Esophagus mucosa (tissue), 1 donor: ENCODE results near the gene CMBL. TPM values are rescaled to one million over a fixed set of nuclear protein-coding genes. Genes with fewer than 3 reads are reported as not detected.
"Not testable (repeated sequence)": the region's sequence is repeated elsewhere in the genome, so short reads cannot be mapped to it uniquely, and the experiment has no call there.

Experiments used
- ATAC-seq: fragments of 200-7000 bp; cut with Tn5 transposase; one replicate; pipeline ENCODE4 v1.9.1; 2020
- total RNA-seq: library from RNA; stranded (reverse); gene quantifications from one replicate; pipeline ENCODE4 v1.2.4, GENCODE V29; 2023
- donor health status: DM: yes; HTN: yes; CAD: no.

Gene CMBL
- 4.5 TPM for total RNA-seq

DNA sequence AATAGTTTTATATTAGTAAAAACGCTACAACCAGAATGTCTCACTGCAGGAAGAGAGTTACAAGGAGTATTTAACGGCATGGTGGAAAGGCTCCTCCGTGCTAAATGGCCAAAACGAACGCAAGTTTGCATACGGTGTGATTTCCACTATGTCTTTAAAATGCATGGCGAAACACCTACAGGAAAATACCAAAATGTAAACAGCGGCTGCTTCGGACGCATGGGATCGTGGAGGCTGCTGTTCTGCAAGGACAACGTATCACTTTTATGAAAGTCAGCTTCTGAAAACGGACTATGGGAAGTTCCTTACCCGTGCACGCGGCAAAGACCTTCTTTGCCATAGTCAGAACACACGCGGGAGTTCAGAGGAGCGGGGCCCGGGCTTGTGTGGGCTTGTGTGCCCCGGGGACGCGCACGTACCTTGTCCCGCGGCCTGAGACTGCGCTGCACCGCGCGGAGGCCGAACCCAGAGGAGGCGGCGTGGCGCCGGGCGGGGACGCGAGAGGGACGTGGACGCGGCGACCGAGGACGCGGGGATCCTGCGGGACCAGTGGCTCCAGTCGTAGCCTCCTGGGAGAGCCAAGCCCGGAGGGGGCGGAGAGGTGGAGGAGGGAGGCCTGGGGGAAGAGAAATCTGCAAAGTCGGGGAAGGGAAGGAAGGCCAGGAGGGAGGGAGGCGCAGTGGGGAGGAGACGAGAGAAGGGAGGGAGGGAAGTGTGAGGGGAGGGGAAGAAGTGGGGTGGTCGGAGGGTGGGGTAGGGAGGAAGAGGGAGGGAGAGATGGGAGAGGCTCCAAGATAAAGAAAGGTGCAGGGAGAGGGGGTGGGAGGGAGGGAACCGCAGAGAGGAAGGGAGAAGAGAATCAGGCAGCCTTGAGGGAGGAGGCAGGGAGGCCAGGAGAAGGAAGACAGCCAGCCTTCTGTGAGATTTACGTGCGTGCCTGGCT is at the start of gene CMBL:
CMBL (minus strand) TSS at position 697 of the 943 bp plus-strand sequence. CDS start 17,140 bp downstream, outside the sequence.
- ATAC-seq = peak; percentile 86

DNA sequence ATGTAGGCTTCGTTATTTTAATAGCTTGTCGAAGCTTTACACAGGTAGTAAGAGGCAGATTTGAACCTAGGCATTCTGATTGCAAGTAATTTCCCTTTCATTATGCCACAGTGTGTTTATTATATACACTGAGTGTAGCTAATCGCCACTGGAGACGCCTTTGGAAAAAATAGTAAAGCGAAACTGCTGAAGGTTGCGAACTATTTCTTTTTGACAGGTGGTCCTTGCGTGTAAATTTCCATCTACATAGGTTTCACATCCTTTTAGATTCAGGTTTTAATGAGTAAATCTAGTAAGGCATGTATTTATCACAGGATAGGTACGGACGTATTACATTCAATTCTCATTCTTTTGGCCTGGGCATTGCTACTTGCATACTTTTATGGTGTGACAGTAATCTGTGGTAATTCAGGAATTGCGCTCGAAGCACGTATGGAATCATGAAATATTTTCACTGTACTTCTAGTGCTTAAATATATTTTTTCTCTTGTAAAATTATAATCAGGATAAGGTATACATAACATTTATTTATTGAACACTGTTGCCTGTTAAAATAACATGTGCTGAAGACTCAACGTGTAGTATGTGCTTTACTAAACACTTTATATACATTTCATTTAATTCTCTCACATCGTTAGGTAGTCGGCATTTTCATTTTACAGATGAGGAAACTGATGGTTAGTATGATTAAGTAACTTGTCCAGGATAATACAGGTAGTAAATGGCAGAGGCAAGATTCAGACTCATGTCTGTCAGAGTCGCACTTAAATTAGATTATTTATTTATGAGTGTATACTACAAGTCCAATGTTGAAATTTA is 47.6 kb upstream of the CMBL start:
- ATAC-seq = no peak

DNA sequence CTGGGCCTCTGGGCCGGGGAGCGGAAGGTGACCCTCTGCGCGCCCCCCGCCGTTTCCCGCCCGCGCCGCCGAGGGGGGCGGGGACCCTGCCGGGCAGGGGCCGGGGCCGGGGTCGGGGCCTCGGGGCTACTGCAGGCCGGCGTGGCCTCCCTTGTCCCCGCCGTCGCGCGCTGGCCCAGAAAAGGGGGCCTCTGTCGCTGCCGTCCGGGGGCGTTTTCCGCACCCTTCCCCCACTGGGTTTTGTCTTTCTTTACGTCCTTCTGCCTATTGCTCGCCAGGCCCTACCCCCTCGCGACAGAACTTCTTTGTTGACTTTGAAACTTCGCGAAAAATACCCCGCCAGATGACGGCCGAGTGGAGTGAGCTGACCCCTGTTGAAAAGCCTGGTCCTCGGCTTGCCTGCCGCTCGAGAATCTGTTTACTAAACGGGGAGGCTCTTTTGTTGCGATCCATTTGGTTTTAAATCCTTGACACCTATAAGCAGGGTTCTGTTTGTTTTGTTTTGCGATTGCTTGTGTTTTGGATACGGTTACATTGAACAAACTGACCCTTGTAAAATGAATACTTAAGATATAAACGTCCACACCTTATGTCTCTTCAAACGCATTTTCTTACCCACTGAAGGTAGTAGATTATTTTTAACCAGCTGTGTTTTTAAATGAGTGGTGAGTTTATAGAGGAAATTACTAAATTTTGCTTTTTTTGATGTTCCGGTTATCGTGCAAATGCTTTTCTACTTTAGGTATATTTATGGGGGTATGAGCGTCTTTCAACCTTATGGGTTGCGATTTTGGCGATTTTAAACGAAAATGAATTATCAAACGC is 46.6 kb upstream of the CMBL start:
- ATAC-seq = no peak

DNA sequence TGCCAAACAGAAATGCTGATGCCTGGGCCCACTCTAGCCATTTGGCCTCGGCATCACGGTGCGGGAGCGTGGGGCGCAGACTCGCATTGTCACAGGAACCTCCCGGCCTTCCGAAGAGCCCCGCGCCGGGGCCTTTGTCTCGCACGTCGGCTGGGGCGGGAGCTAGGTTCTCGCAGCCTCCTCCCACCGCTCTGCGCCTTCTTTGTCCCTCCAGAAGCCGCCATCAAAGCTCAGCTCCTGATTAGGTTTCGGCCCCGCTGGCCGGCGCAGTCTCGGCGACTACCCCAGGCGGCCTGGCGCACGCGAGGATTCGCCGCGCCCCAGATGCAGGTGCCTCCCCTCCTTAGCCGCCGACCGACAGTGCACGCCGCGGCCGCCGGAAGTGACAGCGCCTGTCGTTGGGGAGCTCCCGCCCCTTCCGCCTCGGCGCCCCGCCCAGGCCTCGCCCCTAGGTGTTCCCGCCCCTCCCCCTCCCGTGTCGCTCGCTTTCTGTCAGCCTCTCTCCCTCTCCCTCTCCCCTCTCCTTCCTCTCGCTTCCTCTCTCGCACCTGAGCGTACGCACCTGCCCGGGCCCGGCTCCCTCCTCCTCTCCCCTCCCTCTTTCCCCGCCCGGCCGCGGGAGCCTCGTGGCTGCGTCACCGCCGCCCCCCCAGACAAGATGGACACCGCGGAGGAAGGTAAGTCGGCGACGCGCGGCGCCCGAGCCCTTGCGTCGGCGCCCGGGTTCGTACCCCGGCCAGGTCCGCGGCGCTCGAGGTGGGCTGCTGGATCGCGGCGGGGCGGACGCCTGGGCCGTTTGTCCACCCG is 45.7 kb upstream of the CMBL start, which contains the start of gene MARCHF6:
MARCHF6 (plus strand) TSS at position 455 of the 807 bp plus-strand sequence; CDS start at position 659, 204 bp downstream.
- ATAC-seq = peak; percentile 98

DNA sequence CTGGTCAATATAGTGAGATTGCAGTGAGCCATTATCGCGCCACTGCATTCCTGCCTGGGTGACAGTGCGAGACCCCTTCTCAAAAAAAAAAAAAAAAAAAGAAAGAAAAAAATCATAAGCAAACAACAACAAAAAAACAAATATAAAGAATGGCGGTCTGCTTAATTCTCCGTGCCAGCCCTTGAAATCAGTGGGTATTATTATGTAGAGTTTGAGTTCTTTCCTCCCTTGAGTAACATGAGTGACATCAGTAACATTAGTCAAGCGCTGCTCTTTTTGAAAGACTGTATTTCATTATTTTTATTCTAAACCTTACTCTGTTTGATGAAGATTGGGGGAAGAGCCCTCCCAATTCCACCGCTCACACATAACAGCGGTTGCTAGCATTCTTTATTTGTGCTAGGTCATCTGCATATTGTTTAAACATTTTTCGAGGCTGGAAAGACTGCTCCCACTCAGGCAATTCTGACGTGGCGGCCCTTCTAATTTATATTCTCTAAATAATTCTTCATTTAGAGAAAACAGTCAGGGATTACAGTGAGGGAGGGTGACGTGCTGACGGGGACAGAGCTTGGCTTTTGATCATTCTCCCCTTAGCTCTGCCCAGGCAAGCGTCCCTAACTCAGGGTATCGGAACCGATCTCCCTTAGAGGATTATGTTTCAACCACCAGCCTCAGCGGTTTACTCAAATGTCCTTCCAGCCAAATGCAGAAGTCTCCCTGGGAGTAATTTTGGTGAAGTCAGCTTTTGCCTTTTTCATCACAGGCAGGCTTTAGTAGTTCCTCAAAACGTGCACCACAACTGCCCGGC is 44.9 kb upstream of the CMBL start:
- peak; percentile 1 for ATAC-seq

DNA sequence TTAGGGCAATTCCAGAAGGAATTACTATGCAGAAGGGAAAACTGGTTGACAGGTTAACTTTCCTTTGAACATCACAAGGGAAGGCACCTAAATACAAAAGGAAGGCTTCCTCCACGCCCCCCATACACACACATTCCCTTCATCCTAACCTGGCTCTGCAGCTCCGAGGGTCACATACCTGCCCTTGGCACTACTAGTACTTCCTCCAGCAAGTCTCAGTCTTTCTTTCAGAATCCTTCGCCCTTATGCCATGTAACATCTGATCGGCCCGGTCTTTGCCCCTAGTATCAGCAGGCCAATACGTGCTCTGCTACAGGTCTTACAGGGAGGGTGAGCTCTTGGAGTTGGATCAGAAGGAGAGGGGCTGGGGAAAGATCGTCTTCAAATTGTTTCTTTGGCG is 44.2 kb upstream of the CMBL start:
- ATAC-seq = no peak

DNA sequence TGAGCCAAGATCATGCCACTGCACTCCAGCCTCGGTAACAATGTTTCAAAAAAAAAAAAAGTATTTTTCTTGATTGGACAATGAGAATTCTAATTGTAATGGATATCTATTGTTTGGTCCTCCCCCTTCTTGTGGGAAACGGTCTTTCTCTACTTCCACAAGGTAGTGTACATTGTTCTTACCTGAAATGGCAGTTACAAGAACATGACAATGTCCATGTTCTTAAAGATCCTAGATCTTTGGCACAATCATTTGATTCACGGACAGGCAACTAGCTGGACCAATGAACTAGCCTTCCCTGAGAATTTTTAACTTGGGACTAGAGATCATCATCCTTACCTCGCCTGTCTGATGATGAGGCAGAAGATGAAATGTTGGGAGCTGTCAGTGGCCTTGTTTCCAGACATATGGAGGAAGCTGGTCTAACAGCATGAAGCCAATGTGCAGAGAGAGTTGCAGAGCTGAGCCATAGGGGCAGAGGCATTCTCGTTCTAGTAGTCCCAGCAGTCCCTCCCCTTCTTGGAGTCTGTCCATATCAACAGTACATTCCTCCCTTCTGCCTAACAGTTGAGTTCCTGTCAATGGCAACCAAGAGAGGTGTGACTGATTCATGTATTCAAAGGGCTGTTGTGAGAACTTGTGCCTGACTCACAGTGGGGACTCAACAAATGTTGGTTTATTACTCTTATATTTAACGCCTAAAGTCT is 43.6 kb upstream of the CMBL start:
- peak; percentile 37 for ATAC-seq

DNA sequence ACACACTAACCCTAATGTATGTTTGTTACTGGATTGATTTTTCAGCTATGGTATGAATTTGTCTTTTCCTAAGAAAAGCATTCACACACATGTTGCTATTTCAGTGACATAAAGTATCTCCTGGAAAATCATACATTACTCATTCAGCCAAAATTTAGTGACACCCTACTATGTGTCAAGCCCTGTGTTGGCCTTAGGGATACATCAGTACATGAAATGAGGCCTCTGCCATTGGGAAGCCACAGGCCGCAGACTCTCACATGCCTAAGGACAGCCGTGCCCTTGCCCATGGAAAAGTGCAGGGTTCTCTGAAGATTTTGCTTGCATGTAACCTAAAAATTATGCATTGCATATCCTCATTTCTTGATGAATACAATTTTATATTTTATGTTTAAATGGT is 40.6 kb upstream of the CMBL start:
- ATAC-seq = no peak

DNA sequence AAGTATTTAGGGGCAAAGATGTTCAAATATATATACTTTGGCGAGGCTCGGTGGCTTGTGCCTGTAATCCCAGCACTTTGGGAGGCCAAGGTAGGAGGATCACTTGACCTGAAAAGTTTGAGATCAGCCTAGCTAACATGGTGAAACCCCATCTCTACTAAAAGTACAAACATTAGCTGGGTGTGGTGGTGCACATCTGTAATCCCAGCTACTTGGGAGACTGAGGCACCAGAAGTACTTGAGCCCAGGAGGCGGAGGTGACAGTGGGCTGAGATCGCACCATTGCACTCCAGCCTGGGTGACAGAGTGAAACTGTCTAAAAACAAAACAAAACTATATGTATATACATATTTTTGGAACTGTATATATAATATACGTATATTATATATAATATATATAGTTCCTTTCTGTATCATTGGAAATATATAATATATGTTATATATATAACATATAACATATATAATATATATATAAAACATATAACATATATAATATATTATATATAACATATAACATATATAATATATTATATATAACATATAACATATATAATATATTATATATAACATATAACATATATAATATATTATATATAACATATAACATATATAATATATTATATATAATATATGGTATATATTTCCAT is 36.9 kb upstream of the CMBL start:
- not testable (repeated sequence) for ATAC-seq

DNA sequence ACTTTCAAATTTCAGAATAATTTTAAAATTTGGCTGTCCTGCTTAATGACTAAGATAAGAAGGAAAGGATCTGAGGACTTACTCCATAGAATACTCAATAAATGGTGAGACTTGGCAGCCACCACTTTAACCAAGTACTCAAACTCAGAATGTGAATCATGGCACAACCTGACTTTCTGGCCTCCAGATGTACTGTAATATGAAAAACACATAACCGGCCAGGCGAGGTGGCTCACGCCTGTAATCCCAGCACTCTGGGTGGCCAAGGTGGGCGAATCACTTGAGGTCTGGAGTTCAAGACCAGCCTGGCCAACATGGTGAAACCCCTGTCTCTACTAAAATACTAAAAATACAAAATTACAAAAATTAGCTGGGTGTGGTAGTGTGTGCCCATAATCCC is 35.8 kb upstream of the CMBL start:
- peak; percentile 90 for ATAC-seq

DNA sequence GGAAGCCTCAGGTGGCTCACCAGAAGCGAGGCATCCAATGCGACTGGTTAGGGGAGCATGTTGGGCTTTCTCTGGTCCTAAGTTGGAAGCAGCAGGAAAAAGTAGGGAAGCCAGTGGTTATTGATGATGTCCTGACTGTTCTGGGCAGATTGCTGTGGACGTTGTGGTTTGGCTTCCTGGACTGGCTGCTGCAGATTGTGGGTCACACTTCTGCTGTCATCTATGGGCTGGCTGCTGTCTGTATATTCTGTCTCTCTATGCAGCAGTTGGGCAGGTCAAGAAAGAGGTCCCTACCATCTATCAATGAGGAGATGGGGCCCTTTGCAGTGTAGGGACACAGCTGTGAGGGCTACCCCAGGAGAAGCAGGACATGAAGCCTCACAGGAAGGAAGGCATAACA is 32.3 kb upstream of the CMBL start:
- ATAC-seq = no peak

DNA sequence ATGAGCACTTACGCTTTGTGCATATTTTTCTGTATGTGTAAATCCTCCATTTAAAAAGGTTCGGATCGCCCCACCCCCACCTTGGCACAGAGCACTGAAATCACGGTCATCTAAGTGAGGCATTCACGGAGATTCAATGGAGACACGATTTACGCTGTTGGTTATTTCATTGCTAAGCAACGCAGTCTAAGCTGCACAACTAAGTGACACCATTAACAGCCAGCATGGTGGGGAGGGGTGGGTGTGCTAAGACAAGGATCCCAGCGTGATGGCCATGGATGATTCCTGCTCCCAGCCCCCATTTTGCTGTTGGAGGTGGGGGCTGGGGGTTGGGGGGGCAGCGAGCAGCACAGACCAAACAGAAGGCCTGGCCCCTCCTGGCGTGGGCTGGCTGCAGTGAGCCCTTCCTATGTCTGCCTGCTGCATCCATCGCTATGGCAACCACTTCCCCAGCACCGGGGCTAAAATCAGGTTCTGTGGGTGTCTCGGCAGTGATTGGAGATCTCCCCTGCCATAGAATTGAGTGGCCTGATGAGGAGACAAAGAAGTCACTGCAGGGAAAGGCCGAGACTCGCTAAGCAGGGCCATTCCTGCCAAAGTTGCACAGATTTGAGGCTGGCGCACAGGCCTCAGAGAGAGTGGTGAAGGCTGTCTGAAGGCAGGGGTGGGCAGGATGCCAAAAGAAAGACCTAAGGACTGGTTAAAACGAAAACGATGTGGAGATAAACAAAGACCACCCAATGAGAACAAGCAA is 31.5 kb upstream of the CMBL start:
- no peak for ATAC-seq

DNA sequence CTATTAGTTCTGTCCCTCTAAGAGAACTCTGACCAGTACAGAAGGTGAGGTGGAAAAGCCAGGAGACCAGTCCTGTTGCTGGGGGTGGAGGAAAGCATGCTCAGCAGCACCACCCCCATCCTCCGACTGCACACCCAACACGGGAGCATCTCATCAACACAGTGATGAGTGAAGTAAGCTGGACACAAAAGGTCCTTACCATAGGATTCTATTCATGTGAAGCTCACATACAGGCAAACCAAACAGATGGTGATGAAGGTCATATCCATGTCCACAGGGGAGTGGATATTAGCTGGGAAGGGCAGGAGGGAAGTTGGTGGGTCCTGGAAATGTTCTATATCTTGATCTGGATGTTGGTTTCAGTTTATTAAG is 31.0 kb upstream of the CMBL start:
- no peak for ATAC-seq

DNA sequence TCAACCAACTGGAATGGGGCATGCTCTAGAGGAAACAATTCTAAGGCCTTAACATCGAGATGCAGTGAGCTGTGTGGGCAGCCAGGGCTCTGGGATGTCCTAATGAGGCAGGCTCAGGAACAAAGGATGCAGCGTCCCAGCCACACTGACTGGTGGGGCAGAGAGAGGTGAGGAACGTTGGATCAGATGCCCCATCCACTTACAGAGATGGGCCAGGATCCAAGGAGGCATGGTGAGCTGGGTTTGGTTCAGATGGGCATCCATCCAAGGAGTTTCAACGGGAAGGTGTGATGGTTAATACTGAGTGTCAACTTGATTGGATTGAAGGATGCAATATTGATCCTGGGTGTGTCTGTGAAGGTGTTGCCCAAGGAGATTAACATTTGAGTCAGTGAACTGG is 30.3 kb upstream of the CMBL start:
- no peak for ATAC-seq

DNA sequence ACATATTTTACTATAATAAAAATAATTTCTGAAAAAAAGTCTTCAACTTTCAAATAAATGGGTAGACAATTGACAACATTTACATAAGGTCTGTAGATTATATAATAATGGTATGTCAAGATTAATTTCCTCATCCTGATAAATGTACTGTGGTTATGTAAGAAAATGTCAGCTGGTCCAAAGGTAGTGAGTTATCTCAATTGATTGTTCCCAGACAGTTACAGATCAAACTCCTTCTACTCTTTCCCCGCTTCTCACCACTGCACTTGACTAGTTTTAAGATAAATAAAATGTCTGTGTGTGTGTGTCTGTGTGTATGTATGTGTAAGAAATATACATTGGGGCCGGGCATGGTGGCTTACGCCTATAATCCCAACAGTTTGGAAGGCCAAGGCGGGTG is 29.4 kb upstream of the CMBL start:
- ATAC-seq = no peak

DNA sequence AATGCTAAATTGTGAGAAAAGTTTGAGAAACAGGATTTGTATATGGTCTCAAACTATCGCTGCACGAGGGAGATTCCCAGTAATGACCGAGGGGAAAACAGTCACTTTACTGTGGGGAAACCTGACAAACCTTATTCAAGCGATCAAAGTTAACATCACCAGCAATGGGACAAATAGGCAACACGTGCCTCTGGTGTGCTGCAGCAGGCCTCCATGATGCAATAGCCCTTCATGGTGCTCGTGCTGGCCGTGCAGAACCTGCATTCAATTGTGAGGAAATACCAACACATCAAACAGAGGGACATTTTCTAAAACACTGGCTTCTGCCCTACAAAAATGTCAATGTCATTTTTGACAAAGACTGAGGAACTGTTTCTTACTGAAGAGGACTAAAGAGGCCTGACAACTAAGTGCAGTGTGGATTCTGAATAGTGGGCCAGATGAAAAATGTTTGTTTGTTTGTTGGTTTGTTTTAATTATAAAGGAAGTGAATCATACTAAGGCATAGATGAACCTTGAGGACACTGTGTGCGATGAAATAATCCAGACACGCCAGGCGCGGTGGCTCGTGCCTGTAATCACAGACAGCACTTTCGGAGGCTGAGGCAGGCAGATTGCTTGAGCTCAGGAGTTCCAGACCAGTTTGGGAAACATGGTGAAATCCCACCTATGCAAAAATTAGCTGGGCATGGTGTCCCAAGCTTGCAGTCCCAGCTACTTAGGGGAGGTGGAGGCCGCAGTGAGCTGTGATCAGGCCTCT is 28.2 kb upstream of the CMBL start:
- ATAC-seq = no peak

DNA sequence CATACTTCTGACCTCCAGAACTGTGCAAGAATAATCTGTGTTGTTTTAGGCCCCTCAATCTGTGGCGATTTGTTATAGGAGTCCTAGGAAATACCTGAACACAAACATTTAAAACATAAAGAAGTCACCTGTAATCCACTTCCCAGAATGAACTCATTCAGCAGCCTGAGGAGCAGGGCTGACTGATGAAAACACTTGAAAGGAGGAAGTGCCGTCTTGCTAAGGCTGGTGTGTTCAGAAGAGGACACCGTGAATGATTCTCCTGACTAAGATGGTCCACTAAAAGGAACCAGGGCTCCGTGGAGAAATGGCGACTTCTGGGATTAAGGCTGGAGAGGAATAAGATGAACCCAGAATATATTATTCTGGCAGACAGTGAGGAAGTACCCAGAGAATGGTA is 27.1 kb upstream of the CMBL start:
- ATAC-seq = no peak
